ENCODE results near the gene AGAP1.

DNA sequence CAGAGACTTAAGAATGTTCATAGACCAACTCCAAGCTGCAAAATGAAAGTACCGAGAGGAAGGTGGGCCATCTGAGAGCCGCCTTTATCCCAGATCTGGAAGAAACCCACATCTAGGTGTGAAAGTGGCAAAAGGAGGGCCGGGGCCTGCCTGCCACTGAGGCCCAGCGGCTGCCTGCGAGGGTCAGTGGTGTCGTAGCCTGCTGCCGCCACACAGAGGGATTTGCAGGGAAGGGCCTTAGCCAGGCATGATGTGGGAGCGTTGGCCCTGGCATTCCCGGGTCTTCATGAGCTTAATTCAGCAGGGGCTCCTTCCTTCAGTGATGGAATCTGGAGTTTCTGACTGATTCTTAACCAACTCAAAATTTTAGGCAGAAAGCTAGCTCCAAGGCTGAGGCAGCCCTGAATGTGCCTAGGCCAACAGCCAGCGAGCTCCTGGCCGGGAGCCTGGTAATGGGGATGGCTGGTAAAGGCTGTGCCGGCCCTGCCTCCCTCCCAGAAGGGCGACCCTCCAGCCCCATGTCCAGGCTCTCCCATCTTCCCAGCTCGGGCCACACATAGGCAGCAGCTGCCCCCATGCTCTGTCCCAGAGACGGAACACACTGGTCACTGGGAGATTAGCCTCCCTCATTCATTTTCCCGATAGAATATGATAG is 230.1 kb downstream of the AGAP1 start:
- TF ChIP-seq POLR2AphosphoS5 (IDR thresholded peaks at IDR 0.05) = no peak
- TF ChIP-seq, protein P1, sequence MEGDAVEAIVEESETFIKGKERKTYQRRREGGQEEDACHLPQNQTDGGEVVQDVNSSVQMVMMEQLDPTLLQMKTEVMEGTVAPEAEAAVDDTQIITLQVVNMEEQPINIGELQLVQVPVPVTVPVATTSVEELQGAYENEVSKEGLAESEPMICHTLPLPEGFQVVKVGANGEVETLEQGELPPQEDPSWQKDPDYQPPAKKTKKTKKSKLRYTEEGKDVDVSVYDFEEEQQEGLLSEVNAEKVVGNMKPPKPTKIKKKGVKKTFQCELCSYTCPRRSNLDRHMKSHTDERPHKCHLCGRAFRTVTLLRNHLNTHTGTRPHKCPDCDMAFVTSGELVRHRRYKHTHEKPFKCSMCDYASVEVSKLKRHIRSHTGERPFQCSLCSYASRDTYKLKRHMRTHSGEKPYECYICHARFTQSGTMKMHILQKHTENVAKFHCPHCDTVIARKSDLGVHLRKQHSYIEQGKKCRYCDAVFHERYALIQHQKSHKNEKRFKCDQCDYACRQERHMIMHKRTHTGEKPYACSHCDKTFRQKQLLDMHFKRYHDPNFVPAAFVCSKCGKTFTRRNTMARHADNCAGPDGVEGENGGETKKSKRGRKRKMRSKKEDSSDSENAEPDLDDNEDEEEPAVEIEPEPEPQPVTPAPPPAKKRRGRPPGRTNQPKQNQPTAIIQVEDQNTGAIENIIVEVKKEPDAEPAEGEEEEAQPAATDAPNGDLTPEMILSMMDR (IDR thresholded peaks at IDR 0.05 in 8 of 11, conservative IDR thresholded peaks at IDR 0.05 in 3 of 11) = no peak

Measured in spleen (tissue), 7 donors.